ENCODE results near the gene ATP2B2. TPM values are rescaled to one million over a fixed set of nuclear protein-coding genes. Genes with fewer than 3 reads are reported as not detected.

Gene ATP2B2
- total and polyA plus RNA-seq, 2 of the 8 experiments (the other 6 are each of a cell fraction or from before 2014, with no cell fraction given), result 0.14 to 1.2 TPM

DNA sequence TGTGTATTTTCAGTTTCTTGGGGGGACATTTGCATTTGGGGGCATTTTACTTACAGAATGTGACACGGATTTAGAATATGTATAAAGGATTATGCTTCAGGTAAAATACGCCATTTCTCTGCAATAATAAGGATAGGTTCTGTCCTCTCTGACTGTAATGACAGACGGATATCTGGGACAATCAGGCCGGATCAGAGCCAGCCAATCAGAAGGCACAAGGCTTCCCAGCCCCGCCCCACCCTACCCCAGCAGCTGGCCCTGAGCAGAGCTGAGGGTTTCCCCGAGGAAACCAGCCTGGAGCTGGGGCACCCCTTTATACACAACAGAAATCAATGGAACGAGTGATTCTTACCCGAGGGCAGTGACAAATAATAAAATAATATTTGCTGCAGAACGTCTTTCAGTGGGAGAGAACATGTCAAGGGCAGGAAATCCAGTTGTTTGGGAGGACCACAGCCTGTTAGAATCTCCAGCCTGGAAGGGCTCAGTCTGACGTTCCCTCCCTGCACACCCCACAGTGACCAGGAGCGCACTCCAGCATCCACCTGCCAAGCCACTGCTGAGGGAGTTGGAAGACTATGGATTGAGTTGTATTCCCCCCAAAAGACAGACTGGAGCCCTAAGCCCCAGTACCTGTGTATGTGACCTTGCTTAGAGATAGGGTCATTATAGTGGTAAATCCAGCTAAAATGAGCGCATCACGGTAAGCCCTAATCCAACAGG is 154.2 kb downstream of the ATP2B2 start:
- Histone ChIP-seq H3K27ac (ENCODE audit: low read depth, low read length) (no peak overlapping the region), H3K56ac (replicated peaks; ENCODE audit: insufficient read length, low read depth, low read length) (no peak overlapping the region), H2BK12ac (ENCODE audit: low read depth, low read length) (peak overlapping the region; percentile 56; the same call in 1 of the 2 replicates), H3K36me3 (ENCODE audit: control insufficient read depth in 2 of 4, insufficient read depth in 4 of 4, low read length in 3 of 4) (no peaks in the 10 kb centered on the region), H3K9me3 (ENCODE audit: insufficient read depth in 2 of 2, low read depth in 1 of 2, low read length in 1 of 2) (no peaks in the 10 kb centered on the region), H2BK20ac (ENCODE audit: low read length) (no peak overlapping the region; the same call in 1 of the 2 replicates), H3K4ac (replicated peaks; ENCODE audit: insufficient read length, low read depth, low read length) (no peak overlapping the region), H3K4me2 (ENCODE audit: insufficient read depth in 1 of 2, low read depth in 2 of 2, low read length in 2 of 2) (no peak overlapping the region), H2AK5ac (ENCODE audit: low read depth, low read length) (no peak overlapping the region), H2BK120ac (replicated peaks; ENCODE audit: low read depth, low read length) (no peak overlapping the region), H2AFZ (ENCODE audit: low read length) (no peak overlapping the region), H3K4me3 (ENCODE audit: extremely low read depth in 1 of 4, insufficient read depth in 2 of 4, low read depth in 3 of 4, low read length in 4 of 4) (no peak overlapping the region), H3K27me3 (replicated peaks in 1 of 4; ENCODE audit: control insufficient read depth in 3 of 4, extremely low read depth in 1 of 4, insufficient read depth in 3 of 4, low read length in 3 of 4) (no peaks in the 10 kb centered on the region; a peak in 1 of 7 replicates), H4K5ac (ENCODE audit: insufficient read length, low read depth, low read length) (no peak overlapping the region), H3K23me2 (ENCODE audit: low read depth, low read length) (no peaks in the 10 kb centered on the region), H2BK15ac (ENCODE audit: low read length) (0 out of 2 replicates have a peak overlapping the region, but pooled peaks have one; percentile 34), H3K23ac (ENCODE audit: insufficient read length) (no peak overlapping the region), H3K18ac (ENCODE audit: extremely low read depth, low read length) (no peak overlapping the region), H3K79me2 (ENCODE audit: control insufficient read depth in 1 of 2, insufficient read depth in 2 of 2, low read length in 2 of 2) (no peaks in the 10 kb centered on the region), H4K91ac (replicated peaks; ENCODE audit: insufficient read length, low read length) (no peak overlapping the region), H3K14ac (ENCODE audit: insufficient read length) (no peak overlapping the region), H2BK5ac (ENCODE audit: low read depth, low read length) (peak overlapping the region; percentile 28; the same call in 1 of the 2 replicates), H3K4me1 (replicated peaks in 1 of 4; ENCODE audit: control insufficient read depth in 3 of 4, insufficient read depth in 4 of 4, low read length in 3 of 4) (peaks cover 0 to 5% (median 0%) of the 10 kb centered on the region in 4 experiments; a peak in 2 of 7 replicates), H3K9ac (replicated peaks in 1 of 4; ENCODE audit: extremely low read depth in 1 of 4, low read depth in 3 of 4, low read length in 3 of 4) (no peak overlapping the region), H4K8ac (ENCODE audit: extremely low read depth, insufficient read depth, low read length) (no peak overlapping the region), H4K20me1 (replicated peaks in 1 of 2; ENCODE audit: control insufficient read depth in 1 of 2, insufficient read depth in 2 of 2, low read length in 2 of 2) (peaks cover 0 to 2% of the 10 kb centered on the region in 2 experiments), H3K79me1 (ENCODE audit: low read depth, low read length) (no peaks in the 10 kb centered on the region; the same call in 1 of the 2 replicates)
- DNase-seq (ENCODE audit: low read depth in 1 of 2, low spot score in 2 of 2) (no peak), FAIRE-seq (no peak)
- TF ChIP-seq EP300 (IDR thresholded peaks at IDR 0.05; ENCODE audit: borderline replicate concordance in 1 of 2, low read depth in 2 of 2, low read length in 2 of 2), result no peak
- 0 out of 2 replicates have a peak, but pooled peaks have one; percentile 36 for TF ChIP-seq CHD2 (IDR thresholded peaks at IDR 0.05; ENCODE audit: low read length)
- peak; percentile 71; the same call in 1 of the 2 replicates for TF ChIP-seq SP1 (IDR thresholded peaks at IDR 0.05; ENCODE audit: low read depth, low read length)
- TF ChIP-seq ASH2L (IDR thresholded peaks at IDR 0.05; ENCODE audit: low read length), result no peak
- peak; percentile 36 for TF ChIP-seq SP2 (IDR thresholded peaks at IDR 0.05; ENCODE audit: low read length)
- ChIA-PET POLR2A (ENCODE audit: partially characterized antibody) (no interaction called here), CTCF (ENCODE audit: partially characterized antibody) (interaction anchor here (1.0 to 2.4 kb wide), 3 partner anchors 9 to 422 kb away, joined by 3 to 8 read pairs (median 3); no protein-coding TSS in a partner anchor)
- WGBS, 2 experiments (ENCODE audit: extremely low coverage in 1 of 2, insufficient coverage in 1 of 2, insufficient read length in 1 of 2, insufficient replicate concordance in 2 of 2, low coverage in 1 of 2, low lambda C conversion rate in 2 of 2, missing lambda C conversion rate in 1 of 2), result 82% methylated on average over 10 of the region's 13 CpGs; no CpG with 5 or more reads in 1 of the 2 experiments

Data from H1 (cell line).